ENCODE results near the gene MPST.
"Not testable (repeated sequence)": the region's sequence is repeated elsewhere in the genome, so short reads cannot be mapped to it uniquely, and the experiment has no call there.

MPST gene

DNA sequence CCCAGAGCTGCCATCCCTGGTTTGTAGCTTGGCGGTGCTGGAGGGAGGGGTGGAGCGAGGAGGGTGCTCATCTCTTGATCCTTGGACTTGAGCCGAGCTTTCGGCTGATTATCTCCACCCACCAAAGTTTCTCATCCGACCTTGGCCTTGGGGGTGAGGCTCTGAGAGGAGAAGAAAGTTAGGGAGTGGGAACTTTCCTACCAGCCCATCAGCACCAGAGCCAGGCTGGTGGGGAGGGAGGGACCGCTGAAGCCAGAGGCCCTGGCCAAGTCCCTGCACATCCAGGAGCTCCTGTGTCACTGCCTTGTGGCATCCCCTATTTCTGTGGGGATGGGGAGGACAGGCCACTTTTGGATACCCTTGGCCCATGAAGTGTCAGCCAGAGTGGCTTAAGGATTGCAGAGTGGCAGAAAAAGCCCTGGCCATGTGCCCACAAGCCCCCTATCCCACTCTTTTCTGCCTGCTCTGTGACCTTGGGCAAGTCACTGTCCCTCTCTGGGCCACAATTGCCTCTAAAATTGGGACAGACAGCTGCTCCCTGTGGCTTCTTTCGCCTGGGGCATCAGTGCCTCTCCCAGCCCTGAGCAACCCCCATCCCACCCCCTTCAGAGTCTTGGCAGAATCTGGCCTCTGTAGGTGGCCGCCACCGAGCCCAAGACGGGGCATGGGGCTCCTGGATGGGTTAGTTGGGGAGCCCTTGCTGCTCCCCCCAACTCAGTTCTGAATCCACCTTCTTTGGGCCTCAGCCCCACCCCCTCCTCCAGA, 42.3 kb downstream of the MPST start:
- Mint-ChIP-seq H3K27ac (no peak overlapping the region), H3K9me3 (no peaks in the 10 kb centered on the region), H3K4me3 (no peak overlapping the region), H3K27me3 (peaks cover 6% of the 10 kb centered on the region), H3K4me1 (peaks cover 11% of the 10 kb centered on the region), H3K36me3 (peaks cover 2% of the 10 kb centered on the region)
- no peak for DNase-seq
- CTCF ChIA-PET, result interaction anchor here (1.6 kb wide), 1 partner anchor 14 kb away, joined by 3 read pairs; no protein-coding TSS in a partner anchor

- DNase-seq, result no peak
- no peak overlapping the region for H3K27ac Mint-ChIP-seq
- no peaks in the 10 kb centered on the region for H3K36me3 Mint-ChIP-seq
- CTCF ChIA-PET, result no interaction called here
- no peak overlapping the region for H3K4me3 Mint-ChIP-seq
- H3K9me3 Mint-ChIP-seq, result no peaks in the 10 kb centered on the region
- H3K4me1 Mint-ChIP-seq, result peaks cover 11% of the 10 kb centered on the region
- peaks cover 6% of the 10 kb centered on the region for H3K27me3 Mint-ChIP-seq
Measured at GRCh38 chr22:37062376-37062675, 42.8 kb downstream of the MPST start.

GRCh38 chr22:37062702-37063381, 43.3 kb downstream of the MPST start:
- no peak overlapping the region for H3K27ac Mint-ChIP-seq
- no peak overlapping the region for H3K4me3 Mint-ChIP-seq
- H3K4me1 Mint-ChIP-seq, result peaks cover 11% of the 10 kb centered on the region
- no peaks in the 10 kb centered on the region for H3K9me3 Mint-ChIP-seq
- peaks cover 6% of the 10 kb centered on the region for H3K27me3 Mint-ChIP-seq
- H3K36me3 Mint-ChIP-seq, result no peaks in the 10 kb centered on the region
- CTCF ChIA-PET, result no interaction called here
- DNase-seq, result no peak

DNA sequence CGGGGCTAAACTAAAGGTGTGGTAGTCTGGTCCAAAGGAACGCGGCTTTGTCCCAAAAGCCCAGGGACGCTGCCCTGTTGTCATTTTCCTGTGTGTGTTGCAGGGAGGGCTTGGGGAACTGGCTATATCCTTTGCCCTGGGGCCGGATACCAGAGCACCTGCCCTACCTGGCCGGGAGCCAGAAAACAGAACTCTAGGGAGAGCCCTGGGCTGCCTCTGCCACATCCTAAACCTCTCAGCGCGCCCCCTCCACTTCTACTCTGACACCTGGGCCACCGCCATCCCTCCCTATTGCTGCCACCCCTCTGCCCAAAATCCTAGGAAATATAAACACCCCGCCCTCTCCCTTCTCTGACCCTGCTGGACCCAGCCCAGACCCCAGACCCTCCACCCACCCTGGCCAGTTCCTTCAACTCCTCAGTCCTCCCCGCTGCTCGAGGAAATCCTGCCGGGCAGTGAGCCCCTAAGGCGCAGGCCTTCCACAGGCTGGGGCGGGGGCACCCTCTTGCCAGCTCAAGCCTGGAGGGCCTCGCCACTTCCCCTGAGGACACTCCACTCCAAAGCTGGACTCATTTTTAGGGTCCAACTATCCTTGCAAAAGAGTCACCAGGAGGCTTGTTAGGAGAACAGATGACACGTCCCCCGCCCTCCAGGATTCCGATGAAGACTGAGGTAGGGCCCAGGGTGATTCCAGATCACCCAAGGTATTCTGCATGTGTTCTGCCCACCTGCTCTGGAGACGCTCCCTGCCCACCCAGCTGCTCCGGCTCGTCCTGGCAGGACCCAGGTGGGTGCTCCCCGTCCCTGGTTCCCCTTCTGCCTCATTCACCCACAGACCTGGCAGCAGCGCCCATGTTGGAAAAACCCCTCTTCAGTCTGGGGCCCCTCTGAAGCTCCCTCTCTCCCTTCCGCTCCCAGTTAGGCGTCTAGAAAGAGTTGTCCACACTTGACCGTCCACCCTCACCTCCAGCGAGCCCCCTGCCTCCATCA, 44.2 kb downstream of the MPST start:
- Mint-ChIP-seq H3K27ac (no peak overlapping the region), H3K9me3 (no peaks in the 10 kb centered on the region), H3K4me1 (peaks cover 11% of the 10 kb centered on the region), H3K4me3 (no peak overlapping the region), H3K27me3 (peaks cover 6% of the 10 kb centered on the region), H3K36me3 (no peaks in the 10 kb centered on the region)
- CTCF ChIA-PET, result no interaction called here
- no peak for DNase-seq

GRCh38 chr22:37064553-37064952, 45.0 kb downstream of the MPST start:
- no peaks in the 10 kb centered on the region for H3K36me3 Mint-ChIP-seq

GRCh38 chr22:37065180-37065579, 45.6 kb downstream of the MPST start:
- Mint-ChIP-seq H3K9me3 (no peaks in the 10 kb centered on the region), H3K4me1 (peaks cover 7% of the 10 kb centered on the region), H3K4me3 (no peak overlapping the region), H3K27ac (no peak overlapping the region), H3K36me3 (no peaks in the 10 kb centered on the region), H3K27me3 (peaks cover 6% of the 10 kb centered on the region)
- CTCF ChIA-PET, result no interaction called here
- DNase-seq, result no peak

More at GRCh38 chr22:37064553-37064952, 45.0 kb downstream of the MPST start:
- H3K9me3 Mint-ChIP-seq, result no peaks in the 10 kb centered on the region
- H3K4me3 Mint-ChIP-seq, result no peak overlapping the region
- no peak overlapping the region for H3K27ac Mint-ChIP-seq
- H3K27me3 Mint-ChIP-seq, result peaks cover 6% of the 10 kb centered on the region
- H3K4me1 Mint-ChIP-seq, result peaks cover 11% of the 10 kb centered on the region
- CTCF ChIA-PET, result no interaction called here
- DNase-seq, result no peak

- Mint-ChIP-seq H3K4me3 (no peak overlapping the region), H3K27ac (no peak overlapping the region), H3K4me1 (peaks cover 2% of the 10 kb centered on the region), H3K9me3 (no peaks in the 10 kb centered on the region), H3K27me3 (peaks cover 6% of the 10 kb centered on the region), H3K36me3 (no peaks in the 10 kb centered on the region)
- DNase-seq, result no peak
- CTCF ChIA-PET, result no interaction called here
Measured at GRCh38 chr22:37065961-37066360, 46.4 kb downstream of the MPST start.

- Mint-ChIP-seq H3K4me3 (no peak overlapping the region), H3K4me1 (peaks cover 2% of the 10 kb centered on the region), H3K27me3 (peaks cover 6% of the 10 kb centered on the region), H3K9me3 (no peaks in the 10 kb centered on the region), H3K36me3 (no peaks in the 10 kb centered on the region), H3K27ac (no peak overlapping the region)
- DNase-seq, result no peak
- CTCF ChIA-PET, result no interaction called here
Measured at GRCh38 chr22:37067428-37067827, 47.9 kb downstream of the MPST start.

GRCh38 chr22:37068859-37069258, 49.3 kb downstream of the MPST start:
- no peak for DNase-seq
- H3K4me3 Mint-ChIP-seq, result no peak overlapping the region
- H3K4me1 Mint-ChIP-seq, result peaks cover 2% of the 10 kb centered on the region
- H3K36me3 Mint-ChIP-seq, result no peaks in the 10 kb centered on the region
- CTCF ChIA-PET, result no interaction called here
- no peaks in the 10 kb centered on the region for H3K9me3 Mint-ChIP-seq
- H3K27me3 Mint-ChIP-seq, result peaks cover 6% of the 10 kb centered on the region
- no peak overlapping the region for H3K27ac Mint-ChIP-seq

DNA sequence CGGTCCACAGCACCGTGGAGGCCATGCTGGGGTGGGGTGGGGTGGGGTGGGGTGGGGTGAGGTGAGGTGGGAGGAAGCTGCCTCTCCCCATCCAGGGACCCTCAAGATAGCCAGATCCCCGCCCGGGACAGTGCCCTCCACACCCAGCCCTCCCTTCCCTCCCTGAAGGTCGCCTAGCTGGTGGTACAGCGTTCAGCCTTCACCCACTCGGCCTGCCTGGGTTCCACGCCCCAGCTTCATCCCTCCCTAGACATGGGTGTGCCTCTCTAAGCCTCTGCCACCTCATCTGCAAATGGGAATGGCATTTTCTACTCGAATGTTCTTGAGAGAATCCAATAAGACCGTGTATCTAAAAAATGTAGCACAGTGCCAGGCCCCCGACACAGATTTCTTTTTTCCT, 49.8 kb downstream of the MPST start:
- CTCF ChIA-PET, result no interaction called here
- H3K36me3 Mint-ChIP-seq, result no peaks in the 10 kb centered on the region
- H3K27me3 Mint-ChIP-seq, result peaks cover 9% of the 10 kb centered on the region
- no peak overlapping the region for H3K4me3 Mint-ChIP-seq
- no peaks in the 10 kb centered on the region for H3K9me3 Mint-ChIP-seq
- H3K4me1 Mint-ChIP-seq, result peaks cover under 1% of the 10 kb centered on the region
- no peak overlapping the region for H3K27ac Mint-ChIP-seq
- DNase-seq, result no peak

GRCh38 chr22:37069719-37070118, 50.2 kb downstream of the MPST start:
- H3K36me3 Mint-ChIP-seq, result no peaks in the 10 kb centered on the region
- no peaks in the 10 kb centered on the region for H3K9me3 Mint-ChIP-seq
- H3K27ac Mint-ChIP-seq, result no peak overlapping the region
- no peak for DNase-seq
- H3K27me3 Mint-ChIP-seq, result peaks cover 13% of the 10 kb centered on the region
- H3K4me3 Mint-ChIP-seq, result no peak overlapping the region
- H3K4me1 Mint-ChIP-seq, result no peaks in the 10 kb centered on the region
- CTCF ChIA-PET, result no interaction called here

GRCh38 chr22:37070334-37070733, 50.8 kb downstream of the MPST start:
- no peak for DNase-seq
- Mint-ChIP-seq H3K9me3 (no peaks in the 10 kb centered on the region), H3K27ac (no peak overlapping the region), H3K4me3 (no peak overlapping the region), H3K36me3 (no peaks in the 10 kb centered on the region), H3K4me1 (peaks cover 1% of the 10 kb centered on the region), H3K27me3 (peaks cover 19% of the 10 kb centered on the region)
- CTCF ChIA-PET, result no interaction called here

GRCh38 chr22:37070744-37071143, 51.2 kb downstream of the MPST start:
- CTCF ChIA-PET, result interaction anchor here (1.0 kb wide), 1 partner anchor 27 kb away, joined by 3 read pairs; no protein-coding TSS in a partner anchor
- H3K4me1 Mint-ChIP-seq, result peaks cover 4% of the 10 kb centered on the region
- no peak overlapping the region for H3K27ac Mint-ChIP-seq
- no peaks in the 10 kb centered on the region for H3K9me3 Mint-ChIP-seq
- H3K36me3 Mint-ChIP-seq, result no peaks in the 10 kb centered on the region
- no peak overlapping the region for H3K4me3 Mint-ChIP-seq
- peaks cover 23% of the 10 kb centered on the region for H3K27me3 Mint-ChIP-seq
- DNase-seq, result no peak

GRCh38 chr22:37071850-37072592, 52.5 kb downstream of the MPST start:
- H3K4me1 Mint-ChIP-seq, result peaks cover 13% of the 10 kb centered on the region
- not testable (repeated sequence) for DNase-seq, H3K36me3 Mint-ChIP-seq, H3K27ac Mint-ChIP-seq, H3K4me3 Mint-ChIP-seq, H3K9me3 Mint-ChIP-seq
- CTCF ChIA-PET, result interaction anchor here (1.0 kb wide), 1 partner anchor 28 kb away, joined by 3 read pairs; no protein-coding TSS in a partner anchor
- peaks cover 30% of the 10 kb centered on the region for H3K27me3 Mint-ChIP-seq

Data from activated naive CD4-positive, alpha-beta T cell treated with anti-CD3 and anti-CD28 coated beads, Interleukin-2, amount 10 ng/mL, durations not matched to agents 7 days and 5 days (primary cell).